ENCODE results near the gene PABPN1L. TPM values are rescaled to one million over a fixed set of nuclear protein-coding genes. Genes with fewer than 3 reads are reported as not detected.
"Not testable (repeated sequence)": the region's sequence is repeated elsewhere in the genome, so short reads cannot be mapped to it uniquely, and the experiment has no call there.

The PABPN1L gene
- total RNA-seq, 1 experiment from 2014 or later = not detected

GRCh38 chr16:88901718-88902337 is 35.4 kb upstream of the PABPN1L start:
- no peak for DNase-seq (ENCODE audit: low read depth)

DNA sequence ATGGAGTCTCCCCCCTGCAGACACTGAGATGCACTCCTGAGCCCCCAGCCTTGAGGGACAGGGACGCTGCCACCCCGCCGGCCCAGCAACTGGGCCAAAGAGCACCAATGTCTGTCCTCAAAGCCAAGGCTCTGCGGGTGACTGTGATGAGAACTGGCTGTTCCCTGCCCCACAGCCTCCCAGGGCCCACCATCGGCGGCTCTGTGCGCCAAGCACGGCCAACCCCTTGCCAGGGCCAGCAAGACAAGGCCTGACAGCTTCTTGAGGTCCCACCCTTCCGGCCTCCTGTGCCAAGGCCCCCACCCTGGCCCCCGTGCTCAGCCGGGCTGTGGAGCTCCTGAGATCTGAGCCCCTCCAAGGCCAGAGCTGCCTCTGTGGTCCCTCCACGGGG is 34.2 kb upstream of the PABPN1L start:
- DNase-seq (ENCODE audit: low read depth) = no peak

GRCh38 chr16:88899901-88900661 is 33.6 kb upstream of the PABPN1L start:
- no peak for DNase-seq (ENCODE audit: low read depth)

GRCh38 chr16:88897696-88898425 is 31.4 kb upstream of the PABPN1L start:
- no peak for DNase-seq (ENCODE audit: low read depth)

- DNase-seq (ENCODE audit: low read depth) = no peak
Measured at GRCh38 chr16:88896238-88897070, 30.0 kb upstream of the PABPN1L start.

DNA sequence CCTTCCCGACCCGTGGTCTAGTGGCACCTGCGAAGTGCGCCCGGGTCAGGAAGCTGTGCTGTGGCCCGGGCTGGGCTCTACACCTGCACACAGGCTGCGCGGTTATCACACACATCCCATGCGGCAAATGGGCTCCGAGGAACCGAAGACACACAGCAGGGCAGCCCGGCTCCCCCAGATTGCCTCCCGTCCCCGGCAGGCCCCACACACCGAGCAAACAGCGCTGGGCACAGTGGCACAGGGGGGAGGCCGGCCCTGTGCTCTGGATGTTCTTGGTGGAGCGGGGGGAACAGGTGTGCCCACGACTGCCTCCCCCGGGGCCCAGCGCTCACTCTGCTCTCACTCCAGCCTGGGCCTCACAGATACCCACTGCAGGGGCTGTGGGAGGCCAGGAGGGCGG is 28.9 kb upstream of the PABPN1L start:
- no peak for DNase-seq (ENCODE audit: low read depth)

DNA sequence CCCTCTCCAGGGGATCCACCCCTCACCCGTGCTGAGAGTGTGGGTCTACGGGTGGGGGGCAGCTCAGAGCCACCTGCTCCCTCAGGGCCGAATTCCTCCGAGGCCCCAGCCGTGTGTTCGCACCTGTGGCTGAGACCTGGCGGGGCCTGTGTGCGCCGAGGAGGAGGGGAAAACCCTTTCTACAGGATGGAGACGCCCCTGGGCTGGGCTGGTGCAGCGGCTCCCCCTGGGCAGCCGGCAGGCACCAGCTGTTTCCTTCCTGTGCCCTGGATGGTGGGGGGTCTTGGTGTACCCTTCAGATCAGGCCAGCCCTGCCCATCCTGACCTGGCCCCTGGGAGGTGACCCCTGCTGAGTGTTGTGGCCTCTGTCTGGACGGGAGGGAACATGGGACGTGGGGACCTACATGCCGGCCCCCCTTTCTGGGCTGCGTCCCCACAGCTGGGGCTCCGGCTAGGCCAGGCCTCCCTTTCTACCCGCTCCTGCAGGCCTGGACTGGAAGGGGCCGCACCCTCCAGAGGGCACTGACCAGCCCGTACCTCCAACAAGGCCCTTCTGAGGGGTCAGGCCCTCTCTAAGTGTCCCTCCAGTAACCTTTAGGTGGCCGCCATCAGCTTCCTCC is 28.3 kb upstream of the PABPN1L start:
- no peak for DNase-seq (ENCODE audit: low read depth)

DNA sequence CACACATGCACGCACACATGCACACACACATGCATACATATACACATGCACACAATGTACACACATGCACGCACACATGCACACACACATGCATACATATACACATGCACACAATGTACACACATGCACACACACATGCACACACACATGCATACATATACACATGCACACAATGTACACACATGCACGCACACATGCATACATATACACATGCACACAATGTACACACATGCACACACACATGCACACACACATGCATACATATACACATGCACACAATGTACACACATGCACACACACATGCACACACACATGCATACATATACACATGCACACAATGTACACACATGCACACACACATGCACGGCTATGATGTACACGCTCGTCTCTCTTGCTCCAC is 27.8 kb upstream of the PABPN1L start:
- not testable (repeated sequence) for DNase-seq (ENCODE audit: low read depth)

DNA sequence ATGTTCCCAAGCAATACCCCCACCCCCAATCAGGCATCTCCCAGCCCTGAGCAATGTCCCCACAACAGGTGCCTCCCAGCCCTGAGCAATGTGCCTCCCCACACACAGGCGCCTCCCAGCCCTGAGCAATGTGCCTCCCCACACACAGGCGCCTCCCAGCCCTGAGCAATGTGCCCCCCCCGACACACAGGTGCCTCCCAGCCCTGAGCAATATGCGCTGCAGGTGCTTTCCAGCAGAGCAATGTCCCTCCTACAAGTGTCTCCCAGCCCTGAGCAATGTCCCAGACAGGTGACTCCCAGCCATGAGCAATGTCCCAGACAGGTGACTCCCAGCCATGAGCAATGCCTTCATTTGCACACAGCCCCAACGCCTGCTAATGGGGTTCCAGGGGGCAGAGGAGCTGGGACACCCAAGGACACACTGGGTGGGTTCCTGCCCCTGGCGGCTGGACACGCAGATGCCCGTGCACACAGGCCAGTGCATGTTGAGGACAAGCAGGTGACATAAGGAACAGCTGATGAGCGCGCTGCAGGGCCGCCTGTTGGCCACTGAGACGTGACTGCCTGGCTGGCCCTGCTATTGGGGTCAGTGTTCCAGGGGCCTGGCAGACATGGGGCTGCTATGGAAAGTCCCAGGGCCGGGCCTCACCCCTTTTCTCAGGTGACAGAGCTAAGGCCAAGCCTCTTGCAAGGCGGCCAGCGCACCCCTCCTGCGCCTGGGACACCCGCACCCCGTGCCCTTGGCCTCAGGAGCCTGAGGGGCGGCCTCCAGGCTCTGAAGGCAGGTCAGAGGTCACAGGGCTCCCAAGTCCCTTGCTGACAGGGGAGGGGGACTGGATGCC is 26.9 kb upstream of the PABPN1L start:
- DNase-seq (ENCODE audit: low read depth) = no peak

DNA sequence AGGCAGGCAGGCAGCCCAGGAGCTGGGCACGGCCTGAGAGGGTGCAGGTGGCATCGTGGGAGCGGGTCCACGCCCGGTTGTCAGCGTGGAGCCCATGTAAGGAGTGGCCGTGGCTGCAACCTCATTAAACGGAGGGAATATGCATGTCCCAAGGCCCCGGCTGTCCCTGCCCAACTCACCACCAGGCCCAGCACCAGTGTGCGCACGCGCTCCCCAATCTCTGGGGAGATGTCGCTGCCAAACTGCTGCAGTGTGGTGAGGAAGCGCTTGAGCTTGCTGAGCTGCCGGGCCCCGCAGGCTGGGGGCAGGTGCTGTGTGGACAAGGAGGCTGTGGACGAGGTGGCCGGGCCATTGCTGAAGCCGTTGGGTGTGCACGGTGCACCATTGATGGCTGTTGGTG is 25.6 kb upstream of the PABPN1L start:
- DNase-seq (ENCODE audit: low read depth) = no peak

GRCh38 chr16:88891083-88891482 is 24.6 kb upstream of the PABPN1L start:
- DNase-seq (ENCODE audit: low read depth) = no peak

DNA sequence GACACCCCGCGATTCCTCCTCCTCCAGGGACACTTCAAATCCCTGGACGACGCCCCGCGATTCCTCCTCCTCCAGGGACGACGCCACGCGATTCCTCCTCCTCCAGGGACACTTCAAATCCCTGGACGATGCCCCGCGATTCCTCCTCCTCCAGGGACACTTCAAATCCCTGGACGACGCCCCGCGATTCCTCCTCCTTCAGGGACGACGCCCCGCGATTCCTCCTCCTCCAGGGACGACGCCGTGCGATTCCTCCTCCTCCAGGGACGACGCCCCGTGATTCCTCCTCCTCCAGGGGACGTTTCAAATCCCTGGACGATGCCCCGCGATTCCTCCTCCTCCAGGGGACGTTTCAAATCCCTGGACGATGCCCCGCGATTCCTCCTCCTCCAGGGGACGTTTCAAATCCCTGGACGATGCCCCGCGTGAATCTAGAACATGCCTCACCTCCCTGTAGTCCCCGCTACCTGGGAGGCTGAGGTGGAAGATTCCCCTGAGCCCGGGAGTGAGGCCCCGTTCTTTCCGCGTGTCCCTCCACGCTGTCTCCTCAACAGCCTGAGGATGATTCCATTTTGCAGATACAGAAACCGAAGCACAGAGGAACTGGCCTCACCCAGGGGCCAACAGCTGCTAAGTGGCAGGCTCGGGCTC is 23.4 kb upstream of the PABPN1L start:
- not testable (repeated sequence) for DNase-seq (ENCODE audit: low read depth)

DNA sequence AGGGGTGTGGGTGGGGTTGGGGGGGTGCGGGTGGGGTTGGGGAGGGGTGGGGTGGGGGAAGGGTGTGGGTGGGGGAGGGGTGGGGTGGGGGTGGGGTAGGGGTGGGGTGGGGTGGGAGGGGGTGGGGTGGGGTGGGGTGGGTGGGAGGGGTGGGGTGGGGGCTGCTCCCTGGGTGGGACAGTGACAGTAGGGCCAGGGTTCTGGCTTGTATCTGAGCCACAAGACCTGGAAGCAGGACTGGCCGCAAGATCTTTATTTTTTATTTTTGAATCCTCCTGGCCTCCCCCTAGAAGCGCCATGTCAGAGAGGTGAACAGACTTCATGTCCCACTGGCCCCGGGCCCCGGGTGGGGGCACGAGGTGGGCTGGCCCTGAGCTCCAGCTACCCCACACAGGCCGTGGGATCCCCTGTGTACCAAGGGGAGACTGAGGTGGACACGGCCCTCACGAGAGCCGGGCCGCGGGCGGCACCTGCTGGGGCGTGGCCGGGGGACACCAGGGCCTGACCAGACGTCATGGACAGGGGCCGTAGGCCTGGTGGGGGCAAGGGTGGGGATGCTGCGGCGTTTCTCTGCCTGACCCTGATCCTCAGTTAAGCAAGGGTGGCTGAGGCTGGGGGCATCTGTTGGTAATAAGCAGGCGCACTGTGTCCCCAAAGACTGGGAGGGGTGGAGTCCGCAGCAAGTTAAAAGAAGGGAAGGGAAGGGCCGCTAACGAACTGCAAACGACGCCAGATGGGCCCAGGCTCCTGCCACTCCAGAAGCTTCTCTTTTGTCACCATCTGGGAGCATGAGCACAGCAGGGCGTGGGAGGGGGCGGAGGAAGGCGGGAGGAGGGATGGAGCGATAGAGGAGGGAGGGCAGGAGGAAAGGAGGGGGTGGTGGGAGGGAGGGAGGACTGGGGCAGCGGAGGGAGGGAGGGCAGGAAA is 22.3 kb upstream of the PABPN1L start:
- DNase-seq (ENCODE audit: low read depth) = no peak

DNA sequence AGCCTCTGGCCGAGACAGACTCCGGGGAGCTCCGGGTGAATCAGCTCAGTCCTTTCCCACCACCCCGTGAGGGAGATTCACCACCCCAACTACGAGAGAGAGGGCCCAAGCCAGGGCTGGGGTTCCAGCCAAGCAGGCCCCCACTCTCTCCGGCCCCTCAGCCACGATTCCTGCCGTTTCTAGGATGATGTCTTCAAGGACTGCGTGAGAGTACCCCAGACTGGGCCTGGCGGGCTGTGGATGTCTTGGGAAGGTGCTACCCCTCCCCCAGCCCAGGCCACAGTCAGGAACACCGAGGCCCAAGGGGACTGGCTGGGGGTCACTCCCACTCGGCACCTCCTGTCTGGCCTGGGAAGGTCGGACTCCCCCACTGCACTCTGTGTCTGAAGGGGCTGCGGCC is 21.6 kb upstream of the PABPN1L start:
- no peak for DNase-seq (ENCODE audit: low read depth)

- DNase-seq (ENCODE audit: low read depth) = no peak
Measured at GRCh38 chr16:88886845-88887521, 20.5 kb upstream of the PABPN1L start.

- DNase-seq (ENCODE audit: low read depth) = no peak
Measured at GRCh38 chr16:88886420-88886844, 20.0 kb upstream of the PABPN1L start.

GRCh38 chr16:88885693-88886280 is 19.3 kb upstream of the PABPN1L start:
- no peak for DNase-seq (ENCODE audit: low read depth)
